Skeletal muscle tissue (tissue), 4 donors: Measurements from ENCODE around the gene NFATC1. TPM values are rescaled to one million over a fixed set of nuclear protein-coding genes. Genes with fewer than 3 reads are reported as not detected.
A peak's percentile ranks its signal among the peaks of the same experiment; 100 is the strongest.

Experiments
- H3K27ac ChIP-seq: one replicate; pipeline ENCODE4 v1.7.0; 2013; ENCODE audit warnings: mild to moderate bottlenecking, low read depth, low read length, inconsistent platforms
- H3K27me3 ChIP-seq, 3 donors: one replicate each; pipeline ENCODE4 v1.7.0; 2013; ENCODE audit warnings: low read length in 3 of 3; ENCODE audit not compliant: control insufficient read depth in 3 of 3, insufficient read depth in 3 of 3
- H3K36me3 ChIP-seq, 3 donors: one replicate each; pipeline ENCODE4 v1.7.0; 2013; ENCODE audit warnings: low read length in 3 of 3; ENCODE audit not compliant: control insufficient read depth in 3 of 3, insufficient read depth in 3 of 3
- H3K4me1 ChIP-seq, 3 donors: one replicate each; pipeline ENCODE4 v1.7.0; 2013; ENCODE audit warnings: low read length in 3 of 3, mild to moderate bottlenecking in 3 of 3; ENCODE audit not compliant: control insufficient read depth in 3 of 3, insufficient read depth in 3 of 3
- H3K4me3 ChIP-seq, 3 donors: one replicate each; pipeline ENCODE4 v1.7.0; 2013; ENCODE audit warnings: low read length in 3 of 3
- H3K9ac ChIP-seq, 3 donors: one replicate each; pipeline ENCODE4 v1.7.0; 2013; ENCODE audit warnings: low read length in 3 of 3, mild to moderate bottlenecking in 3 of 3, moderate library complexity in 2 of 3, low read depth in 1 of 3
- H3K9me3 ChIP-seq, 3 donors: one replicate each; pipeline ENCODE4 v1.7.0; 2013; ENCODE audit warnings: low read length in 3 of 3; ENCODE audit not compliant: control insufficient read depth in 3 of 3
- total RNA-seq: library from RNA; depleted of rRNA; stranded (reverse); fragments of >200 nt; gene quantifications from one replicate; pipeline ENCODE4 v1.2.3, GENCODE V29; 2014
- donor health status: Osteomylitis.

Gene NFATC1
- total RNA-seq, 1 donor from 2014 or later, result 10.4 TPM

- Histone ChIP-seq H3K4me3 (peak overlapping the region in 2 of 3 donors; percentile 58 to 76), H3K27ac (peak overlapping the region; percentile 92), H3K9ac (peak overlapping the region in 1 of 3 donors; percentile 88), H3K9me3 (no peaks in the 10 kb centered on the region), H3K36me3 (peaks cover 4 to 10% (median 5%) of the 10 kb centered on the region in 3 donors), H3K4me1 (peaks cover 29 to 40% (median 32%) of the 10 kb centered on the region in 3 donors), H3K27me3 (no peaks in the 10 kb centered on the region)
Measured at GRCh38 chr18:79508565-79509535, 113.1 kb downstream of the NFATC1 start.

DNA sequence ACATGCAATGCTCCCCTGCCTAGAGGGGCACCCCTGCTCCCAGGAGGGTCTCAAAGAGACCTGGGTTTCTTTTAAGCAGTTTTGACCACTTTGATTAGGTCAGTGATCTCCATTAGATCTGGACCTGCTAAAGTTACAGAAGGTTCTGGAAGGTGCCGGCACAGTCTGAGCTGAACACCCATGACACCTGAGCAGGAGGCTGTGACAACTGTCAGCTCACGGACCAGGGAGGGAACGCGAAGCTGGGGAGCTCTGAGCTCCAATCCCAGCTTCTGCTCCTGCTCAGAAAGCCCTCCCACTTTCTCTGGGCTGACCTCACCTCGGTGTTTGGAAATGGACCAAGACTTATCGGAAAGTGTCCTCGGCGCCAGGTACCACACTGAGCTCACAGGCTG lies 113.8 kb downstream of the NFATC1 start:
- Histone ChIP-seq H3K36me3 (peaks cover 5 to 10% (median 5%) of the 10 kb centered on the region in 3 donors), H3K9ac (no peak overlapping the region), H3K9me3 (no peaks in the 10 kb centered on the region), H3K27me3 (no peaks in the 10 kb centered on the region), H3K4me1 (peaks cover 29 to 40% (median 29%) of the 10 kb centered on the region in 3 donors), H3K4me3 (no peak overlapping the region), H3K27ac (no peak overlapping the region)

DNA sequence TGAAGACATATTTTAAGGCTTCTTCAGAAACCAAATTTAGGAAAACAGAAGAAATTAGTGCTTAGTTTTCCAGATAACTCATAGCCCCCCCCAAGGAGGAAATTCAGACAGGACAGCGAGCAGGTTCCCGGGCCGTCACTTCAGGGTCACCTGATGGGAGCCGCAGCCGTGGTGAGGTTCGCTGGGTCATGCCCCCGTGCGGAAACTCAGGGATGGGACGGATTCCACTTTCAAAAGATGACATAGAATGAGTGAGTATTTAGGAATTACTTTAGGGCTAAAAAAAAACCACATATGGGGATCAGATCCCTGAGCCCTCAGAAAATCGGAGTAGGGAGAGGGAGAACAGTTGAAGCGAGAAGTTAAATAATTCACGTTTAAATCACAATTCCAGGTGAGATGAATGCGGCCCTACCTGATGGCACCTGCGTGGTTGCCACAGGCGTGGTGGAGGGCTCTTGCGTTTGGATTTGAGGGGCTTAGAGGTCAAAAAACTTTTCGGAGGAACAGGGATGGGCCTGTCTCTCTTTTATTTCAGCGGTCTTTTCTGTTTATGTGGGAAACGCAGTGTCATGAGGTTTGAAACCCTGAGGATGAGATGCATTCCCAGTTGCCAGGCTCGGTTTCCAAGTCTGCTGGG lies 114.4 kb downstream of the NFATC1 start:
- Histone ChIP-seq H3K27me3 (no peaks in the 10 kb centered on the region), H3K4me3 (no peak overlapping the region), H3K36me3 (peaks cover 5 to 10% (median 5%) of the 10 kb centered on the region in 3 donors)

DNA sequence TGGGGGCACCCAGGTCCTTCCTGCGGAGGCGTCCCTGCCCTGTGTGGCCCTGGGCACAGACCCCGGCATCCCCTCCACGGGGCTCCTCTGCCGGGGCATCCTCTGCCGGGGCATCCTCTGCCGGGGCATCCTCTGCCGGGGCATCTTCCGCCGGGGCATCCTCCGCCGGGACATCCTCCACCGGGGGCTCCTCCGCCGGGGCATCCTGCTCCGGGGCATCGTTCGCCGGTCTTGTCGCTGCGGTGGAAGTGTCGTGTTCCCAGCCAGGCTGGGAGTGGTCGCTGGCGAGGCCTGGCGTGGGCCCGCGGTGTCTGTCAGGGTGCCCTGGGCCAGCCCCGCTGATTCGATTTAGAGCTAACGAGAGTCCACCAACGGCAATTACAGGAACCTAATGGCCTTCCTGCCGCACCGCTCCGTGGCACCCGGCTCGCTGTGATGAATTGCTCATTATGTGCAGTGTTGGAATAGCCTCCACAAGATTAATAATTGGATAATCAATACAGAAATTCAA lies 115.1 kb downstream of the NFATC1 start:
- no peak overlapping the region for H3K4me3 ChIP-seq
- no peaks in the 10 kb centered on the region for H3K9me3 ChIP-seq
- peaks cover 26 to 36% (median 27%) of the 10 kb centered on the region in 3 donors for H3K4me1 ChIP-seq
- H3K27me3 ChIP-seq, result no peaks in the 10 kb centered on the region
- H3K9ac ChIP-seq, result no peak overlapping the region
- H3K36me3 ChIP-seq, result peaks cover 5 to 10% (median 5%) of the 10 kb centered on the region in 3 donors
- no peak overlapping the region for H3K27ac ChIP-seq

More for the DNA sequence above, 114.4 kb downstream of the NFATC1 start:
- Histone ChIP-seq H3K9me3 (no peaks in the 10 kb centered on the region), H3K9ac (no peak overlapping the region), H3K4me1 (peaks cover 29 to 40% (median 29%) of the 10 kb centered on the region in 3 donors), H3K27ac (no peak overlapping the region)

DNA sequence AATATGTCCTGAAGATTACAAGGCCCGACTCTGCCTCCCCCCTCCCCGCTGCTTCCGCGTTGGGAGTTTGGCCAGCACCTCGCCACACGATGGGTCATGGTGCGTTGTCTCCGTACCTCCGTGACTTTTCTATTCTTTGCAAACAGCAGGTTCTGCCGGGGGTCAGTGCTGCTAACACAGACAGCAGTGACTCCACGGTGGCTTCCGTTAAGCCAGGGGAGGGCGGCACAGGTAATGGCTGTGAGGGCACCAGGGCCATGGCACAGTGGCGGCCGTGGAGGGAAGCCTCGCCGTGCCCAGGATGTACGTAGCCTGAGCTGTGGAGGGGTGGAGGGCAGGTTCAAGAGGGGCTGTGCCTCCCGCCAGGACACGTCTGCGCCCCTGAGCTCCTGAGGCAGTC lies 115.5 kb downstream of the NFATC1 start:
- H3K27ac ChIP-seq, result no peak overlapping the region
- peaks cover 21 to 31% (median 23%) of the 10 kb centered on the region in 3 donors for H3K4me1 ChIP-seq
- H3K9me3 ChIP-seq, result no peaks in the 10 kb centered on the region
- no peaks in the 10 kb centered on the region for H3K27me3 ChIP-seq
- no peak overlapping the region for H3K9ac ChIP-seq
- peaks cover 5 to 10% (median 5%) of the 10 kb centered on the region in 3 donors for H3K36me3 ChIP-seq
- no peak overlapping the region for H3K4me3 ChIP-seq

DNA sequence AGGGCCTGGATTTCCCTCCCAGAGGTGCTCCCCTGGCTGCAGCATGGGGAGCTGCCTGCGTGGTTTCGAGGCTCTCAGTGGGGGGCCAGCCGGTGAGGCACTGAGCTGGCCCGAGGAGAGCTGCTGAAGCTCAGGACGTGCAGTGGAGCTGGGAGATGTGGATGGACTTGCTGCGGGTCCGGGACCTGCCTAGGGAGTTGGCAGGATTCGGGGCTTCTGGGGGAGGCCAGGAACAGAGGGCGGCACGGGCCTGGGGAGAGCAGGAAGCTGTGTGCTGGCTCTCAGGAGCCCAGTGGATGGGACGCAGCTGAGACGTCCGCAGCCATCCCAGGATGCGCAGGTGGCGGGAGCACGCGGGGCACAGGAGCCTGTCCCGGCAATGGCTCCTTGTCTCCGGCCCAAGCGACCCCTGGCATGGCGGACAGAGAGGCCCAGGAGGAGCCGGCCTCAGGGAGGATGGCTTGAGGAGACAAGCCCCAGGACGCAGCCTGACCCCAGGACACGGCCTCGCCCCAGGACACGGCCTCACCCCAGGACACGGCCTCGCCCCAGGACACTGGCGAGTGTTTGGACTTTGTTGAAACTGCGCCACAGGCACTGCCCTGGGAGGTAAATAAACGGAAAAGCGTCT lies 116.1 kb downstream of the NFATC1 start:
- no peaks in the 10 kb centered on the region for H3K27me3 ChIP-seq
- no peak overlapping the region for H3K27ac ChIP-seq
- H3K36me3 ChIP-seq, result peaks cover 5 to 10% (median 5%) of the 10 kb centered on the region in 3 donors
- H3K4me3 ChIP-seq, result no peak overlapping the region
- peaks cover 16 to 26% (median 17%) of the 10 kb centered on the region in 3 donors for H3K4me1 ChIP-seq
- no peaks in the 10 kb centered on the region for H3K9me3 ChIP-seq
- no peak overlapping the region for H3K9ac ChIP-seq

DNA sequence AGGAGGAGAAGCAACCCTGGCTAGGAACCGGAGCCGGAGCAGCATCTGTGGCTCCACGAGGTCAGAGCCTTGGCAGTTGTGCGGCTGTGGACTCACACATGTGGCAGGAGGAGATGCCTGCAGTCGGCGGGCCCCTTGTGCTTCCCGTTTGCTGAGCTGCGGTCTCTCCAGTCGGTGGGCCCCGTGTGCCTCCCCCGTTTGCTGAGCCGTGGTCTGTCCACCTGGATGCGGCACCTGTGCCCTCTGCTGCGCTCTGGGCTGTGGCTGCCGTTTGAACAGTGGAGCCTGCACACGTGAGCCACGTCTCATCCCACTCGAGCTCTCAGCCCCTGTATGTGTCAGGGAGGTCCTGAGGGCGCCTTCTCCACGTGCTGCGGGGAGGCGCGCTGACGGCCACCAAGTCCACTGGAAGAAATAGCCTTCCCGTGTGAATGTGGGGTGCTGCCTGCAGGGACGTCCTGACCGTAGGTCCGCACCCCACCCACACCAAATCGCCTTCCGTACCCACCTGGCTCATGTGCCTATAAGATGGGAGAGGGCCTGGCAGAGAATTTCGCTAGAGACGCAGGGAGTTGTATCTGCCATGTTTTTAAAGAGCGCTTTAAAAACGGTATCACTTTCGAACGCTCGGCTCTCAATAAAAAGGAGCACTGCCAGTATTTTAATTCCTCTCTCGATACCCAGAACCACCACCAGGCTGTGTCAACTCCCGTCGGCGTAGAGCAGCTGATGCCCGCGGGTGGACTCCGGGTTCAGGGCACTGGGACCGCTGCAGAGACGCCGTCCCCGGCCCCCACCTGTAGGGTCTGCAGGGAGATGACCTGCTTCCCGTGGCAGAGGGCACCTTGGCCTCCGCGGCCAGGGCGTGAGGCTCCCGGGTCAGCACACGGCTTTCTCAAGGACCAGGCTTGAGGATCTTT lies 117.0 kb downstream of the NFATC1 start:
- H3K9me3 ChIP-seq, result peaks cover 0 to 1% (median 0%) of the 10 kb centered on the region in 3 donors
- no peaks in the 10 kb centered on the region for H3K27me3 ChIP-seq
- H3K4me3 ChIP-seq, result no peak overlapping the region
- H3K4me1 ChIP-seq, result peaks cover 7 to 17% (median 8%) of the 10 kb centered on the region in 3 donors
- peaks cover 5 to 10% (median 5%) of the 10 kb centered on the region in 3 donors for H3K36me3 ChIP-seq
- H3K9ac ChIP-seq, result no peak overlapping the region
- H3K27ac ChIP-seq, result no peak overlapping the region

DNA sequence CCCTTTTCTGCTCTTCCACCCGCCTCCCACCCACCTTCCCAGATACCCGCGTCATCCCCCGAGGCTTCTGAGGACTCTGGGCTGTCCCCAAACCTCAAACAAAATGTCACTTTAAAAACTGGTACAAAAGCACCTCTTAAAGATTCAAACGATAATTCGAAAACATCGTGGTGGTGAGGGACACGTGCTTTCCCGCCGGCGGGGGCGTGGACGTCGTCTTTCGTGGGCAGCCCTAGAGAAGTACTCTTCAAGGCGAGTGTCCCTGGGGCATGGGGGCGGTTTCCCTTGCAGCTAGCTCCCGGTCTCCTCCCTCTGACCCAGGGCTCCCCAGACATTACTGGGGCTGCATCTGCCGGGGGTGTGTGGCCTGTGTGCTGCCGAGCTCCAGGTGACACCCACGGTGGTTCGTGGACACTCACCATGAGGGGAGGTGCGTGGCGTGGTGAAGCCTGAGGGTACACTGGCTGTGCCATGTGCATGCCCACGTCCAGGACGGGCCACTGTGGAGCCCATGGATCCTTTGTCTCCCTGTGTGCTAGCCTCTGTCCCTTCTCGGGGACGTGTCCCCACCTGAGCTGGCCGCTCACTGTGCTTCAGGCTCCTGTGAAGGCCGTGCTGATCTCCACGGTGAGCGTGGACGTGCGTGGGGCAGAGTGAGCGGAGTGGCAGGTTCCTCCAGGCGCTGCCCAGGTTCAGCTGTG lies 117.8 kb downstream of the NFATC1 start:
- Histone ChIP-seq H3K27me3 (no peaks in the 10 kb centered on the region), H3K9me3 (peaks cover 0 to 4% (median 0%) of the 10 kb centered on the region in 3 donors), H3K36me3 (peaks cover 5 to 10% (median 5%) of the 10 kb centered on the region in 3 donors), H3K9ac (no peak overlapping the region), H3K4me1 (peaks cover under 1 to 10% (median under 1%) of the 10 kb centered on the region in 3 donors), H3K4me3 (no peak overlapping the region), H3K27ac (no peak overlapping the region)
